GM19452 (cell line): ENCODE measurements around the gene TFPI.
A peak's percentile ranks its signal among the peaks of the same experiment; 100 is the strongest.
"Not testable (repeated sequence)": the region's sequence is repeated elsewhere in the genome, so short reads cannot be mapped to it uniquely, and the experiment has no call there.

Experiments
- ATAC-seq: cut with Tn5 transposase; IDR thresholded peaks from one replicate; pipeline ENCODE4 v1.9.1; 2021; ENCODE audit not compliant: unreplicated experiment

TFPI gene

GRCh38 chr2:187554011-187554703 lies at the start of gene TFPI:
Gene TFPI (minus strand): TSS chr2:187554435. CDS start chr2:187503768, 50,667 bp downstream.
- ATAC-seq = no peak

- no peak for ATAC-seq
Observed at GRCh38 chr2:187594801-187595200, 40.6 kb upstream of the TFPI start.

GRCh38 chr2:187593697-187594096 lies 39.5 kb upstream of the TFPI start:
- ATAC-seq = no peak

GRCh38 chr2:187593098-187593497 lies 38.9 kb upstream of the TFPI start:
- no peak for ATAC-seq

- ATAC-seq = no peak
Observed at GRCh38 chr2:187590175-187590574, 35.9 kb upstream of the TFPI start.

- peak; percentile 88 for ATAC-seq
Observed at GRCh38 chr2:187586011-187586641, 31.9 kb upstream of the TFPI start.

- peak; percentile 40 for ATAC-seq
Observed at GRCh38 chr2:187581125-187581896, 27.1 kb upstream of the TFPI start.

- no peak for ATAC-seq
Observed at GRCh38 chr2:187580462-187581124, 26.4 kb upstream of the TFPI start.

- ATAC-seq = no peak
Observed at GRCh38 chr2:187577310-187577709, 23.1 kb upstream of the TFPI start.

GRCh38 chr2:187576906-187577305 lies 22.7 kb upstream of the TFPI start:
- no peak for ATAC-seq

- ATAC-seq = no peak
Observed at GRCh38 chr2:187575751-187576067, 21.5 kb upstream of the TFPI start.

GRCh38 chr2:187574969-187575750 lies 20.9 kb upstream of the TFPI start:
- ATAC-seq = no peak

- no peak for ATAC-seq
Observed at GRCh38 chr2:187573722-187574121, 19.5 kb upstream of the TFPI start.

GRCh38 chr2:187571996-187572395 lies 17.8 kb upstream of the TFPI start:
- not testable (repeated sequence) for ATAC-seq

- ATAC-seq = no peak
Observed at GRCh38 chr2:187569571-187569970, 15.3 kb upstream of the TFPI start.

- ATAC-seq = no peak
Observed at GRCh38 chr2:187569042-187569441, 14.8 kb upstream of the TFPI start.

GRCh38 chr2:187567126-187567525 lies 12.9 kb upstream of the TFPI start:
- ATAC-seq = no peak

- no peak for ATAC-seq
Observed at GRCh38 chr2:187566712-187567111, 12.5 kb upstream of the TFPI start.

GRCh38 chr2:187566266-187566665 lies 12.0 kb upstream of the TFPI start:
- no peak for ATAC-seq

GRCh38 chr2:187565618-187566017 lies 11.4 kb upstream of the TFPI start:
- not testable (repeated sequence) for ATAC-seq

- ATAC-seq = not testable (repeated sequence)
Observed at GRCh38 chr2:187556493-187556892, 2.3 kb upstream of the TFPI start.
